ENCODE results near the gene CCNQ. TPM values are rescaled to one million over a fixed set of nuclear protein-coding genes. Genes with fewer than 3 reads are reported as not detected.

Gene CCNQ
- total and polyA plus RNA-seq, 4 donors, result 8.9 to 14.7 (median 9.8) TPM

DNA sequence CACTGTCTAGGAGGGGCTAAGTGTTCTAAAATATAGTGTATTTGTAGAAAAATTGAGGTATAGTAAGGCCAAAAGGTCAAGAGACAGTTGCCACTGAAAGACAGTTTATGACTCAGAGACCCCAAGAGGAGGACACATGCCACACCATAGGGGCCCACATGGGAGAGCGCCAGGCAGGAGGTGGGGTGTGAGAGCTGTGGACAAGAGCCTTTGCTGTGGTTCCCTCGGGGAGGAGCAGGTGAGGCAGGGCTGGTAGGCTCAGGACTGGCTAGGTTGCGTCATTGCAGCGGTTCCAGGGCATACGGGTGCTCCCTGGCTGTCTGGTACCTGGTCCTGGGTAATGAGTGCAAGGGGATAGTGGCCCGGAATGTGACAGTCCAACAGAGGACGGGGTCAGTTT is 37.6 kb downstream of the CCNQ start:
- Histone ChIP-seq H3K9ac (ENCODE audit: low read depth in 1 of 2, low read length in 2 of 2) (no peak overlapping the region), H3K9me3 (ENCODE audit: control insufficient read depth in 4 of 4, low read length in 3 of 4) (no peaks in the 10 kb centered on the region), H3K27ac (ENCODE audit: low read depth in 1 of 2, low read length in 2 of 2) (no peak overlapping the region), H3K4me3 (ENCODE audit: low read depth in 1 of 3, low read length in 3 of 3) (no peak overlapping the region), H3K4me1 (ENCODE audit: control insufficient read depth in 4 of 4, insufficient read depth in 4 of 4, low read length in 3 of 4) (no peaks in the 10 kb centered on the region), H3K27me3 (ENCODE audit: control insufficient read depth in 4 of 4, insufficient read depth in 4 of 4, low read length in 3 of 4) (no peaks in the 10 kb centered on the region), H3K36me3 (ENCODE audit: control insufficient read depth in 4 of 4, insufficient read depth in 3 of 4, low read depth in 1 of 4, low read length in 3 of 4) (no peaks in the 10 kb centered on the region)
- no peak for TF ChIP-seq RAD21 (IDR thresholded peaks at IDR 0.05)
- no peak for TF ChIP-seq RXRA (IDR thresholded peaks at IDR 0.05)
- TF ChIP-seq NR2F2 (IDR thresholded peaks at IDR 0.05), result no peak
- TF ChIP-seq EGR1 (IDR thresholded peaks at IDR 0.05; ENCODE audit: low read depth in 2 of 2), result no peak
- TF ChIP-seq, protein P1, sequence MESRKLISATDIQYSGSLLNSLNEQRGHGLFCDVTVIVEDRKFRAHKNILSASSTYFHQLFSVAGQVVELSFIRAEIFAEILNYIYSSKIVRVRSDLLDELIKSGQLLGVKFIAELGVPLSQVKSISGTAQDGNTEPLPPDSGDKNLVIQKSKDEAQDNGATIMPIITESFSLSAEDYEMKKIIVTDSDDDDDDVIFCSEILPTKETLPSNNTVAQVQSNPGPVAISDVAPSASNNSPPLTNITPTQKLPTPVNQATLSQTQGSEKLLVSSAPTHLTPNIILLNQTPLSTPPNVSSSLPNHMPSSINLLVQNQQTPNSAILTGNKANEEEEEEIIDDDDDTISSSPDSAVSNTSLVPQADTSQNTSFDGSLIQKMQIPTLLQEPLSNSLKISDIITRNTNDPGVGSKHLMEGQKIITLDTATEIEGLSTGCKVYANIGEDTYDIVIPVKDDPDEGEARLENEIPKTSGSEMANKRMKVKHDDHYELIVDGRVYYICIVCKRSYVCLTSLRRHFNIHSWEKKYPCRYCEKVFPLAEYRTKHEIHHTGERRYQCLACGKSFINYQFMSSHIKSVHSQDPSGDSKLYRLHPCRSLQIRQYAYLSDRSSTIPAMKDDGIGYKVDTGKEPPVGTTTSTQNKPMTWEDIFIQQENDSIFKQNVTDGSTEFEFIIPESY (IDR thresholded peaks at IDR 0.05), result no peak
- TF ChIP-seq HNF4G (IDR thresholded peaks at IDR 0.05), result no peak
- TF ChIP-seq, protein P2, sequence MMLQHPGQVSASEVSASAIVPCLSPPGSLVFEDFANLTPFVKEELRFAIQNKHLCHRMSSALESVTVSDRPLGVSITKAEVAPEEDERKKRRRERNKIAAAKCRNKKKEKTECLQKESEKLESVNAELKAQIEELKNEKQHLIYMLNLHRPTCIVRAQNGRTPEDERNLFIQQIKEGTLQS (IDR thresholded peaks at IDR 0.05), result no peak
- TF ChIP-seq, protein P3, sequence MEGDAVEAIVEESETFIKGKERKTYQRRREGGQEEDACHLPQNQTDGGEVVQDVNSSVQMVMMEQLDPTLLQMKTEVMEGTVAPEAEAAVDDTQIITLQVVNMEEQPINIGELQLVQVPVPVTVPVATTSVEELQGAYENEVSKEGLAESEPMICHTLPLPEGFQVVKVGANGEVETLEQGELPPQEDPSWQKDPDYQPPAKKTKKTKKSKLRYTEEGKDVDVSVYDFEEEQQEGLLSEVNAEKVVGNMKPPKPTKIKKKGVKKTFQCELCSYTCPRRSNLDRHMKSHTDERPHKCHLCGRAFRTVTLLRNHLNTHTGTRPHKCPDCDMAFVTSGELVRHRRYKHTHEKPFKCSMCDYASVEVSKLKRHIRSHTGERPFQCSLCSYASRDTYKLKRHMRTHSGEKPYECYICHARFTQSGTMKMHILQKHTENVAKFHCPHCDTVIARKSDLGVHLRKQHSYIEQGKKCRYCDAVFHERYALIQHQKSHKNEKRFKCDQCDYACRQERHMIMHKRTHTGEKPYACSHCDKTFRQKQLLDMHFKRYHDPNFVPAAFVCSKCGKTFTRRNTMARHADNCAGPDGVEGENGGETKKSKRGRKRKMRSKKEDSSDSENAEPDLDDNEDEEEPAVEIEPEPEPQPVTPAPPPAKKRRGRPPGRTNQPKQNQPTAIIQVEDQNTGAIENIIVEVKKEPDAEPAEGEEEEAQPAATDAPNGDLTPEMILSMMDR (IDR thresholded peaks at IDR 0.05; ENCODE audit: low read depth, low read length, missing input control), result no peak
- no peak for TF ChIP-seq FOXA1 (IDR thresholded peaks at IDR 0.05)
- no peak for TF ChIP-seq SP1 (IDR thresholded peaks at IDR 0.05)
- TF ChIP-seq, protein P4, sequence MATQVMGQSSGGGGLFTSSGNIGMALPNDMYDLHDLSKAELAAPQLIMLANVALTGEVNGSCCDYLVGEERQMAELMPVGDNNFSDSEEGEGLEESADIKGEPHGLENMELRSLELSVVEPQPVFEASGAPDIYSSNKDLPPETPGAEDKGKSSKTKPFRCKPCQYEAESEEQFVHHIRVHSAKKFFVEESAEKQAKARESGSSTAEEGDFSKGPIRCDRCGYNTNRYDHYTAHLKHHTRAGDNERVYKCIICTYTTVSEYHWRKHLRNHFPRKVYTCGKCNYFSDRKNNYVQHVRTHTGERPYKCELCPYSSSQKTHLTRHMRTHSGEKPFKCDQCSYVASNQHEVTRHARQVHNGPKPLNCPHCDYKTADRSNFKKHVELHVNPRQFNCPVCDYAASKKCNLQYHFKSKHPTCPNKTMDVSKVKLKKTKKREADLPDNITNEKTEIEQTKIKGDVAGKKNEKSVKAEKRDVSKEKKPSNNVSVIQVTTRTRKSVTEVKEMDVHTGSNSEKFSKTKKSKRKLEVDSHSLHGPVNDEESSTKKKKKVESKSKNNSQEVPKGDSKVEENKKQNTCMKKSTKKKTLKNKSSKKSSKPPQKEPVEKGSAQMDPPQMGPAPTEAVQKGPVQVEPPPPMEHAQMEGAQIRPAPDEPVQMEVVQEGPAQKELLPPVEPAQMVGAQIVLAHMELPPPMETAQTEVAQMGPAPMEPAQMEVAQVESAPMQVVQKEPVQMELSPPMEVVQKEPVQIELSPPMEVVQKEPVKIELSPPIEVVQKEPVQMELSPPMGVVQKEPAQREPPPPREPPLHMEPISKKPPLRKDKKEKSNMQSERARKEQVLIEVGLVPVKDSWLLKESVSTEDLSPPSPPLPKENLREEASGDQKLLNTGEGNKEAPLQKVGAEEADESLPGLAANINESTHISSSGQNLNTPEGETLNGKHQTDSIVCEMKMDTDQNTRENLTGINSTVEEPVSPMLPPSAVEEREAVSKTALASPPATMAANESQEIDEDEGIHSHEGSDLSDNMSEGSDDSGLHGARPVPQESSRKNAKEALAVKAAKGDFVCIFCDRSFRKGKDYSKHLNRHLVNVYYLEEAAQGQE (IDR thresholded peaks at IDR 0.05), result no peak
- no peak for TF ChIP-seq JUND (IDR thresholded peaks at IDR 0.05)
- TF ChIP-seq YY1 (IDR thresholded peaks at IDR 0.05), result no peak
- TF ChIP-seq TAF1 (conservative IDR thresholded peaks at IDR 0.05), result no peak
- TF ChIP-seq HNF4A (conservative IDR thresholded peaks at IDR 0.05), result no peak
- no peak for TF ChIP-seq FOXA2 (IDR thresholded peaks at IDR 0.05)
- TF ChIP-seq, protein P5, sequence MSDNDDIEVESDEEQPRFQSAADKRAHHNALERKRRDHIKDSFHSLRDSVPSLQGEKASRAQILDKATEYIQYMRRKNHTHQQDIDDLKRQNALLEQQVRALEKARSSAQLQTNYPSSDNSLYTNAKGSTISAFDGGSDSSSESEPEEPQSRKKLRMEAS (IDR thresholded peaks at IDR 0.05), result no peak
- DNase-seq (ENCODE audit: low spot score), result no peak
- WGBS, result 83% methylated on average over 7 of the region's 7 CpGs

DNA sequence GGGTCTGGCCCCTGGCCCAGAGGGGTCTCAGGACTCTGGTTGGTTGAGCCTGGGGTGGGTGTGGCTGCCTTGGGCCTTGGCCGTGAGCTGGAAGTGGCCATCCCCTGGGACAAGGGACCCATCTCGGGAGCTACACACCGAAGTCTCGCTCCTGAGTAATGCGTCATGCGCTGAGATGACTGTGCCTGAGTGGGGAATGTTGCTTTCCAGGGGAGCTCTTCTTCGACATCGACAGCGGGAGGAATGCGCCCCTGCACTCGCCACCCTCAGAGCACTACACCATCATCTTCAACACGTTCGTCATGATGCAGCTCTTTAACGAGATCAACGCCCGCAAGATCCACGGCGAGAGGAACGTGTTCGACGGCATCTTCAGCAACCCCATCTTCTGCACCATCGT is 38.5 kb downstream of the CCNQ start:
- Histone ChIP-seq H3K4me3 (ENCODE audit: low read depth in 1 of 3, low read length in 3 of 3) (no peak overlapping the region), H3K9ac (ENCODE audit: low read depth in 1 of 2, low read length in 2 of 2) (no peak overlapping the region), H3K36me3 (ENCODE audit: control insufficient read depth in 4 of 4, insufficient read depth in 3 of 4, low read depth in 1 of 4, low read length in 3 of 4) (no peaks in the 10 kb centered on the region), H3K27ac (ENCODE audit: low read depth in 1 of 2, low read length in 2 of 2) (no peak overlapping the region), H3K27me3 (ENCODE audit: control insufficient read depth in 4 of 4, insufficient read depth in 4 of 4, low read length in 3 of 4) (no peaks in the 10 kb centered on the region), H3K9me3 (ENCODE audit: control insufficient read depth in 4 of 4, low read length in 3 of 4) (no peaks in the 10 kb centered on the region), H3K4me1 (ENCODE audit: control insufficient read depth in 4 of 4, insufficient read depth in 4 of 4, low read length in 3 of 4) (no peaks in the 10 kb centered on the region)
- DNase-seq (ENCODE audit: low spot score), result no peak
- 94% methylated on average over 22 of the region's 22 CpGs for WGBS
- TF ChIP-seq, protein P2 (IDR thresholded peaks at IDR 0.05), result no peak
- TF ChIP-seq TAF1 (conservative IDR thresholded peaks at IDR 0.05), result no peak
- TF ChIP-seq YY1 (IDR thresholded peaks at IDR 0.05), result no peak
- TF ChIP-seq HNF4G (IDR thresholded peaks at IDR 0.05), result no peak
- TF ChIP-seq, protein P1 (IDR thresholded peaks at IDR 0.05), result no peak
- TF ChIP-seq RAD21 (IDR thresholded peaks at IDR 0.05), result no peak
- no peak for TF ChIP-seq FOXA1 (IDR thresholded peaks at IDR 0.05)
- no peak for TF ChIP-seq SP1 (IDR thresholded peaks at IDR 0.05)
- no peak for TF ChIP-seq JUND (IDR thresholded peaks at IDR 0.05)
- TF ChIP-seq RXRA (IDR thresholded peaks at IDR 0.05), result no peak
- no peak for TF ChIP-seq FOXA2 (IDR thresholded peaks at IDR 0.05)
- TF ChIP-seq NR2F2 (IDR thresholded peaks at IDR 0.05), result no peak
- TF ChIP-seq, protein P5 (IDR thresholded peaks at IDR 0.05), result no peak
- no peak for TF ChIP-seq HNF4A (conservative IDR thresholded peaks at IDR 0.05)
- TF ChIP-seq, protein P3 (IDR thresholded peaks at IDR 0.05; ENCODE audit: low read depth, low read length, missing input control), result no peak

Measured in liver (tissue), 9 donors.